ENCODE data around the gene ATP6V0A4.

- no peak for TF ChIP-seq FOXM1 (IDR thresholded peaks at IDR 0.05; ENCODE audit: borderline replicate concordance)
- TF ChIP-seq SP1 (IDR thresholded peaks at IDR 0.05), result no peak
- no peak for TF ChIP-seq BHLHE40 (IDR thresholded peaks at IDR 0.05; ENCODE audit: borderline replicate concordance)
- TF ChIP-seq FOXA1 (IDR thresholded peaks at IDR 0.05), result no peak
- TF ChIP-seq TARDBP (IDR thresholded peaks at IDR 0.05), result no peak
- TF ChIP-seq LEF1 (IDR thresholded peaks at IDR 0.05; ENCODE audit: borderline replicate concordance), result no peak
- TF ChIP-seq SUZ12 (IDR thresholded peaks at IDR 0.05), result no peak
- TF ChIP-seq ZNF384 (IDR thresholded peaks at IDR 0.05), result no peak
- TF ChIP-seq PKNOX1 (IDR thresholded peaks at IDR 0.05), result no peak
- no peak for TF ChIP-seq L3MBTL2 (conservative IDR thresholded peaks at IDR 0.05)
- no peak for TF ChIP-seq ELF4 (IDR thresholded peaks at IDR 0.05)
- TF ChIP-seq NFRKB (IDR thresholded peaks at IDR 0.05), result no peak
- no peak for TF ChIP-seq CTBP1 (IDR thresholded peaks at IDR 0.05; ENCODE audit: borderline replicate concordance)
- TF ChIP-seq ARNT (IDR thresholded peaks at IDR 0.05), result no peak
Observed at GRCh38 chr7:138690495-138690894, 107.5 kb downstream of the ATP6V0A4 start.
